ENCODE results near the gene ZDHHC13.

GRCh38 chr11:19083166-19083565 is 33.8 kb upstream of the ZDHHC13 start:
- TF ChIP-seq POLR2A (IDR thresholded peaks at IDR 0.05; ENCODE audit: low read length) (no peak), CBX8 (IDR thresholded peaks at IDR 0.05) (no peak), CEBPB (IDR thresholded peaks at IDR 0.05) (no peak)
- TF ChIP-seq, protein P1, sequence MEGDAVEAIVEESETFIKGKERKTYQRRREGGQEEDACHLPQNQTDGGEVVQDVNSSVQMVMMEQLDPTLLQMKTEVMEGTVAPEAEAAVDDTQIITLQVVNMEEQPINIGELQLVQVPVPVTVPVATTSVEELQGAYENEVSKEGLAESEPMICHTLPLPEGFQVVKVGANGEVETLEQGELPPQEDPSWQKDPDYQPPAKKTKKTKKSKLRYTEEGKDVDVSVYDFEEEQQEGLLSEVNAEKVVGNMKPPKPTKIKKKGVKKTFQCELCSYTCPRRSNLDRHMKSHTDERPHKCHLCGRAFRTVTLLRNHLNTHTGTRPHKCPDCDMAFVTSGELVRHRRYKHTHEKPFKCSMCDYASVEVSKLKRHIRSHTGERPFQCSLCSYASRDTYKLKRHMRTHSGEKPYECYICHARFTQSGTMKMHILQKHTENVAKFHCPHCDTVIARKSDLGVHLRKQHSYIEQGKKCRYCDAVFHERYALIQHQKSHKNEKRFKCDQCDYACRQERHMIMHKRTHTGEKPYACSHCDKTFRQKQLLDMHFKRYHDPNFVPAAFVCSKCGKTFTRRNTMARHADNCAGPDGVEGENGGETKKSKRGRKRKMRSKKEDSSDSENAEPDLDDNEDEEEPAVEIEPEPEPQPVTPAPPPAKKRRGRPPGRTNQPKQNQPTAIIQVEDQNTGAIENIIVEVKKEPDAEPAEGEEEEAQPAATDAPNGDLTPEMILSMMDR (IDR thresholded peaks at IDR 0.05), result no peak
